Measurements from ENCODE around the gene CFAP54. TPM values are rescaled to one million over a fixed set of nuclear protein-coding genes. Genes with fewer than 3 reads are reported as not detected.

The CFAP54 gene
- total RNA-seq, 1 donor from 2014 or later: 0.54 TPM

GRCh38 chr12:96635844-96636243 is 146.5 kb downstream of the CFAP54 start:
- H3K4me1 Mint-ChIP-seq: no peaks in the 10 kb centered on the region
- DNase-seq (ENCODE audit: low spot score in 2 of 2, unreplicated experiment in 2 of 2): no peak
- H3K9me3 Mint-ChIP-seq: peaks cover 7% of the 10 kb centered on the region
- no peak for TF ChIP-seq CTCF (IDR thresholded peaks at IDR 0.05; ENCODE audit: unreplicated experiment)
- H3K36me3 Mint-ChIP-seq: no peaks in the 10 kb centered on the region
- no peak overlapping the region for H3K4me3 Mint-ChIP-seq
- H3K27me3 Mint-ChIP-seq (ENCODE audit: low read depth): peaks cover 26% of the 10 kb centered on the region
- no peak overlapping the region for H3K27ac Mint-ChIP-seq

DNA sequence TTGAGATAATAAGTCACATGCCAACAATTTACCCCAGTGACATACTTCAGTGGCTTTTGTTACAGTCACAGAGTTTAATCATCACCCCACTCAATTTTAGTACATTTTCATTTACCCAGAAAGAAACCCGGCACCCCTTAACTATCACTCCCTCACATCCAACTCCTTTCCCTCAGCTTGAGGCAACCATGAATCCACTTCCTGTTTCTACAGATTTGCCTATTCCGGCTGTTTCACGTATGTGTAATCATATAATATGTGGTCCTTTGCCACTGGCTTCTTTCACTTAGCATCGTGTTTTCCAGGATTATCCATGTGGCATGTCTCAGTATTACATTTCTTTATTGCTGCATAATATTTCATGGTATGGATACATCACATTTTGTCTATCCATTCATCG is 147.5 kb downstream of the CFAP54 start:
- DNase-seq (ENCODE audit: low spot score in 2 of 2, unreplicated experiment in 2 of 2): no peak
- Mint-ChIP-seq H3K4me3 (no peak overlapping the region), H3K27me3 (ENCODE audit: low read depth) (peaks cover 26% of the 10 kb centered on the region), H3K27ac (no peak overlapping the region), H3K36me3 (no peaks in the 10 kb centered on the region), H3K9me3 (peaks cover 7% of the 10 kb centered on the region), H3K4me1 (no peaks in the 10 kb centered on the region)
- no peak for TF ChIP-seq CTCF (IDR thresholded peaks at IDR 0.05; ENCODE audit: unreplicated experiment)

DNA sequence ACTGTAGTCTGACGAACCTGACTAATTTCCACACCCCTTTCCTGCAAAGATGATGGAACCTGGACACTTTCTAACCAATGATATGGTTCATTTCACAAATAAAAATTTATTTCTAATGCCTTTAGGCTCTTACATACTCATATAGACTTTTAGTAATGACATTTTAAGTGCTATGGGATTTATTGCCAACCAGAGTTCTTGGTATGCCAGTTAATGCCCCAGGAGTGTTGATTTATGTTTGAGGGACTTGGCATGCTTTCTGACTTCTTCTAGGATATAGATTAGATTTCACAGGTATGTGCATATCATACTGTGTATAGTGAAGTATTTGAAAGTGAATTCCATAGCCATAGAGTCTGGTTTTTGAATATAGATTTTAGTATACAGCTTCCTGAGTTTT is 159.5 kb downstream of the CFAP54 start:
- DNase-seq (ENCODE audit: low spot score in 2 of 2, unreplicated experiment in 2 of 2): no peak
- no peak overlapping the region for H3K27ac Mint-ChIP-seq
- peaks cover 20% of the 10 kb centered on the region for H3K27me3 Mint-ChIP-seq (ENCODE audit: low read depth)
- H3K4me1 Mint-ChIP-seq: peaks cover 11% of the 10 kb centered on the region
- no peak overlapping the region for H3K4me3 Mint-ChIP-seq
- no peak for TF ChIP-seq CTCF (IDR thresholded peaks at IDR 0.05; ENCODE audit: unreplicated experiment)
- H3K36me3 Mint-ChIP-seq: no peaks in the 10 kb centered on the region
- peaks cover 5% of the 10 kb centered on the region for H3K9me3 Mint-ChIP-seq

GRCh38 chr12:96652870-96653269 is 163.5 kb downstream of the CFAP54 start:
- no peak for DNase-seq (ENCODE audit: low spot score in 2 of 2, unreplicated experiment in 2 of 2)
- Mint-ChIP-seq H3K9me3 (no peaks in the 10 kb centered on the region), H3K4me3 (no peak overlapping the region), H3K27ac (no peak overlapping the region), H3K4me1 (peaks cover 11% of the 10 kb centered on the region), H3K36me3 (no peaks in the 10 kb centered on the region), H3K27me3 (ENCODE audit: low read depth) (peaks cover 22% of the 10 kb centered on the region)
- no peak for TF ChIP-seq CTCF (IDR thresholded peaks at IDR 0.05; ENCODE audit: unreplicated experiment)

DNA sequence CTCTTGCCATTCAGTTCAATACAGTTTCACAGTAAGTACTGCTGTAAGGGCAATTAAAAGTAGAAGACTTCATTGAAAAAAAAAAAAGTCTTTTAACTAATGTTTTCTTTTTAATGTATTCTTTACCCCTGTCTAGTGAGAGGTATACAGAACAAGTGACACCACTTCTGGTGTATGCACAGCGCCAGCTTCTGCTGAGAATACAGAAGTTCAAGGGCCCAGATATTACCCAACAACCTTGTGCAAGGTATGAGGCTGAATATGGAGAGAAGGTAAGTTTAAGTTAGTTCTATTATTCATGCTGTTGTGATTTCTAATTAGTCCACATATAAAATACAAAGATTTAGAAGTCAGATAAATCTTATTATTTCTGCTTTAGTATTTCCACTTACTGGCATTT is 168.7 kb downstream of the CFAP54 start:
- H3K9me3 Mint-ChIP-seq: no peaks in the 10 kb centered on the region
- no peak for DNase-seq (ENCODE audit: low spot score in 2 of 2, unreplicated experiment in 2 of 2)
- TF ChIP-seq CTCF (IDR thresholded peaks at IDR 0.05; ENCODE audit: unreplicated experiment): no peak
- H3K4me3 Mint-ChIP-seq: no peak overlapping the region
- H3K4me1 Mint-ChIP-seq: no peaks in the 10 kb centered on the region
- H3K27ac Mint-ChIP-seq: no peak overlapping the region
- H3K36me3 Mint-ChIP-seq: no peaks in the 10 kb centered on the region
- peaks cover 20% of the 10 kb centered on the region for H3K27me3 Mint-ChIP-seq (ENCODE audit: low read depth)

DNA sequence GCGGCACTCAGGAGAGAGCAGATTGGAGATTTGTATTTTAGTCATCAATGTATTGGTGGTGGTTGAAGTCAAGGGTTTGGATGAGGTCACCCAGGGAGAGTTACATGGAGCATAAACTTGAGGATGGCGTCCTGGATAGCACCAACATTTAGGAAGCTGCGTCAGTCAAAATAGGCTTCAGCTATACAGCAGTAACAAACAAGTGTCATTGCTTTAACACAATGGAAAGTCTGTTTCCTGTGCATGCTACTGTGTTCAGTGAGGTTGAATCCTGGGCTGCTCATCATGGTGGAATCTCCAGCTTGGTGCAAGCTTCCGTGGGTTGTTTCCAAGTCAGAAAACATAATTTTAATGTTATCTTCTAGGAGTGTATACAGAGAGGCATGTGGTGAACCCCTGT is 180.4 kb downstream of the CFAP54 start:
- Mint-ChIP-seq H3K9me3 (peaks cover 8% of the 10 kb centered on the region), H3K36me3 (no peaks in the 10 kb centered on the region), H3K27ac (no peak overlapping the region), H3K27me3 (ENCODE audit: low read depth) (peaks cover 9% of the 10 kb centered on the region), H3K4me3 (no peak overlapping the region), H3K4me1 (peaks cover 3% of the 10 kb centered on the region)
- TF ChIP-seq CTCF (IDR thresholded peaks at IDR 0.05; ENCODE audit: unreplicated experiment): no peak
- no peak for DNase-seq (ENCODE audit: low spot score in 2 of 2, unreplicated experiment in 2 of 2)
